Measurements from ENCODE around the gene SF3A1.

SF3A1 gene

GRCh38 chr22:30294830-30295229 is 61.9 kb downstream of the SF3A1 start:
- no peak for TF ChIP-seq CTCF (IDR thresholded peaks at IDR 0.05; ENCODE audit: control insufficient read depth, insufficient read depth, low read depth, low read length, missing control alignments)
- H3K4me3 ChIP-seq (ENCODE audit: control insufficient read depth, low read depth, low read length): no peak overlapping the region
- DNase-seq (ENCODE audit: low read depth): no peak

GRCh38 chr22:30294066-30294465 is 62.6 kb downstream of the SF3A1 start:
- TF ChIP-seq CTCF (IDR thresholded peaks at IDR 0.05; ENCODE audit: control insufficient read depth, insufficient read depth, low read depth, low read length, missing control alignments): no peak
- no peak overlapping the region for H3K4me3 ChIP-seq (ENCODE audit: control insufficient read depth, low read depth, low read length)
- DNase-seq (ENCODE audit: low read depth): no peak

GRCh38 chr22:30293026-30293425 is 63.7 kb downstream of the SF3A1 start:
- no peak for TF ChIP-seq CTCF (IDR thresholded peaks at IDR 0.05; ENCODE audit: control insufficient read depth, insufficient read depth, low read depth, low read length, missing control alignments)
- no peak for DNase-seq (ENCODE audit: low read depth)
- H3K4me3 ChIP-seq (ENCODE audit: control insufficient read depth, low read depth, low read length): no peak overlapping the region

- no peak for DNase-seq (ENCODE audit: low read depth)
- TF ChIP-seq CTCF (IDR thresholded peaks at IDR 0.05; ENCODE audit: control insufficient read depth, insufficient read depth, low read depth, low read length, missing control alignments): no peak
- H3K4me3 ChIP-seq (ENCODE audit: control insufficient read depth, low read depth, low read length): no peak overlapping the region
Observed at GRCh38 chr22:30292069-30292970, 64.4 kb downstream of the SF3A1 start.

GRCh38 chr22:30291058-30291892 is 65.4 kb downstream of the SF3A1 start:
- no peak for DNase-seq (ENCODE audit: low read depth)
- TF ChIP-seq CTCF (IDR thresholded peaks at IDR 0.05; ENCODE audit: control insufficient read depth, insufficient read depth, low read depth, low read length, missing control alignments): no peak
- no peak overlapping the region for H3K4me3 ChIP-seq (ENCODE audit: control insufficient read depth, low read depth, low read length)

- no peak for TF ChIP-seq CTCF (IDR thresholded peaks at IDR 0.05; ENCODE audit: control insufficient read depth, insufficient read depth, low read depth, low read length, missing control alignments)
- no peak overlapping the region for H3K4me3 ChIP-seq (ENCODE audit: control insufficient read depth, low read depth, low read length)
- no peak for DNase-seq (ENCODE audit: low read depth)
Observed at GRCh38 chr22:30290342-30291057, 66.2 kb downstream of the SF3A1 start.
